KG1 (cell line): ENCODE measurements around the gene MBNL1.
A peak's percentile ranks its signal among the peaks of the same experiment; 100 is the strongest.

Experiments used
- DNase-seq: peaks from one replicate; lab custom pipeline; 2025; lab: John Stamatoyannopoulos, UW

The MBNL1 gene

GRCh38 chr3:152447511-152447910 is 178.8 kb downstream of the MBNL1 start:
- no peak for DNase-seq

- DNase-seq, result no peak
These were observed 179.4 kb downstream of the MBNL1 start for GRCh38 chr3:152448091-152448490.

GRCh38 chr3:152452318-152452717 is 183.6 kb downstream of the MBNL1 start:
- DNase-seq, result no peak

GRCh38 chr3:152454076-152454875 is 185.5 kb downstream of the MBNL1 start:
- no peak for DNase-seq

GRCh38 chr3:152455989-152456388 is 187.3 kb downstream of the MBNL1 start:
- DNase-seq, result no peak

- DNase-seq, result no peak
These were observed 189.0 kb downstream of the MBNL1 start for GRCh38 chr3:152457500-152458375.

GRCh38 chr3:152458376-152459117 is 189.8 kb downstream of the MBNL1 start:
- DNase-seq, result no peak

- DNase-seq, result no peak
These were observed 190.4 kb downstream of the MBNL1 start for GRCh38 chr3:152459118-152459515.

- DNase-seq, result no peak
These were observed 190.8 kb downstream of the MBNL1 start for GRCh38 chr3:152459572-152459971.

- DNase-seq, result no peak
These were observed 192.2 kb downstream of the MBNL1 start for GRCh38 chr3:152460936-152461335.

GRCh38 chr3:152461460-152461859 is 192.7 kb downstream of the MBNL1 start:
- DNase-seq, result no peak

- peak; percentile 32 for DNase-seq
These were observed 198.1 kb downstream of the MBNL1 start for GRCh38 chr3:152466784-152467183.

GRCh38 chr3:152469248-152470025 is 200.7 kb downstream of the MBNL1 start:
- DNase-seq, result no peak

GRCh38 chr3:152470095-152470494 is 201.4 kb downstream of the MBNL1 start:
- DNase-seq, result no peak

GRCh38 chr3:152470893-152471292 is 202.2 kb downstream of the MBNL1 start:
- no peak for DNase-seq

GRCh38 chr3:152471814-152472671 is 203.3 kb downstream of the MBNL1 start:
- DNase-seq, result peak; percentile 49

- no peak for DNase-seq
These were observed 203.9 kb downstream of the MBNL1 start for GRCh38 chr3:152472672-152472954.

- no peak for DNase-seq
These were observed 205.9 kb downstream of the MBNL1 start for GRCh38 chr3:152474585-152474984.

- no peak for DNase-seq
These were observed 208.7 kb downstream of the MBNL1 start for GRCh38 chr3:152477422-152477821.

GRCh38 chr3:152480282-152480953 is 211.7 kb downstream of the MBNL1 start:
- no peak for DNase-seq
